ENCODE results near the gene BPIFA1. TPM values are rescaled to one million over a fixed set of nuclear protein-coding genes. Genes with fewer than 3 reads are reported as not detected.

The BPIFA1 gene
- total RNA-seq, 4 donors from 2014 or later: not detected

DNA sequence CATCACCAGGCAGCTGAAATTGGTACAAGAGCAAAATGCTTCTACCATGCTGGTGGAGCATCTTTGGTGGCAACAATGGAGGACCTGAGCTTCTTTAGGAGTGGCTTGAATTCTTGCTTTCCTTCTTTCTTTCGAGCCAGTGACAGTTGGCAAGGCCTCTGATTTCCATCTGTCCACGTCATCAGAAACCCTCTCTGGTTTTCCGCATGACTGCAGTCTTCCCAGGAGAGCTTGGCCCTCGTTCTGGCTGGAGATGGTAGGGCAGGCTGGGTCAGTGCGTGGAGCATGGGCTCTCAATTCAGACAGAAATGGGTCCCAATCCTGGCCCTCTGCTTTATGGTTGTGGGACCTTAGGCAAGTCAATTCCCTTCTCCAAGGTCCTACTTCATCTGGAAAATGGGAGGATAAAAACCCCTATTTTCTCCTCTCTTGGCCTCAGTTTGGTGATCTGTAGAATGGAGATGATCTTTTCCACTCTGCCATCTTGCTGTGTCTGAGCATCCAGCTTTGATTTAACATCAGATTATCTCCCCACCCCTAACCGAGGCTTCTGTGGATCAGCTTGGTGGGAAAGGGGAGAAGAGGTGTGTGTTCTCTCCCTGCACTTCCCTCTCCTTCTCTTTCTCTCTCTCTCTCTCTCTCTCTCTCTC is 43.6 kb downstream of the BPIFA1 start:
- TF ChIP-seq POLR2A (IDR thresholded peaks at IDR 0.05): no peak
- TF ChIP-seq CTCF (IDR thresholded peaks at IDR 0.05 in 4 of 5, conservative IDR thresholded peaks at IDR 0.05 in 1 of 5): no peak
- Histone ChIP-seq H3K9me3 (no peaks in the 10 kb centered on the region), H3K4me1 (no peaks in the 10 kb centered on the region), H3K27ac (no peak overlapping the region), H3K27me3 (peaks cover 0 to 3% (median 1%) of the 10 kb centered on the region in 3 donors), H3K36me3 (no peaks in the 10 kb centered on the region), H3K4me3 (no peak overlapping the region)
- ATAC-seq: no peak
- DNase-seq: no peak
- in situ Hi-C loops (cut with MboI; ENCODE audit: low sequenced_read_pairs in 4 of 4) (loop anchor here in 2 of 4 donors (25.0 kb wide), 2 partner anchors 367 to 492 kb away; no protein-coding TSS in a partner anchor), intact Hi-C loops (cut with DNase I; ENCODE audit: low total_unique reads) (no loop called here)

DNA sequence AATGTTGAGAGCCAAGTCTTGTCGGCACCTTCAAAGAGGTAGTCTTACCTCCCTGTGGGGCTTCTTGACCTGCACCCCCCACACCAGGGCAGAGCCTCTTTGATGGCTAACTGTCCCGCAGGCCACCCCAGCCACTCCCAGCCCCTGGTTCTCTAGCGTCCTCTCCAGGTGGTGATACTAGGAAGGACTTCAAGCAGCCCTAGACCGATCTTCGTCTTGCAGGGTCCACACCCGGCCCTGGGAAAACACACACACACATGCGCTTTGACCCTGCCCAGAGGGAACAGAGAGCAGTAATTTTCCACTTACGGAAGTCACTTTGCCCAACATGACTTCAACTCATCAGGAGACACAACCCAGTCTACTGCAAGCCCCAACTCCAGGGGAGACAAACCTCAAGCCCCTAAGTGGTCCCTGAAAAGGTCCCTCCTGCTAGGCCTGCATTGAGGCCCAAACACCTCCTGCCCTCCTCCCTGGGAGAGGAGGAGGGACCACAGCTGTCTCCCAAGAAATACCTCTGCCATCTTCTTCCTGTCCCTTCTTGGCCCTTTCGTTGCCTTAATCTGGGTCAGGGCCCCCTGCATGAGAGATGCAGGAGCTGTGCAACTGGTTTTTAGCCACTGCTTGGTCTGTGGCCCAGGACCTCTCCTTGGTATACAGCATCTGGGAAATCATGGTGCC is 44.3 kb downstream of the BPIFA1 start:
- ATAC-seq (no peak), DNase-seq (no peak)
- peaks cover 0 to 6% (median 5%) of the 10 kb centered on the region in 3 donors for H3K27me3 ChIP-seq
- no peaks in the 10 kb centered on the region for H3K9me3 ChIP-seq
- in situ Hi-C loops (cut with MboI; ENCODE audit: low sequenced_read_pairs in 4 of 4): loop anchor here in 2 of 4 donors (25.0 kb wide), 2 partner anchors 368 to 493 kb away; no protein-coding TSS in a partner anchor
- H3K36me3 ChIP-seq: no peaks in the 10 kb centered on the region
- intact Hi-C loops (cut with DNase I; ENCODE audit: low total_unique reads): no loop called here
- no peak overlapping the region for H3K4me3 ChIP-seq
- no peaks in the 10 kb centered on the region for H3K4me1 ChIP-seq
- H3K27ac ChIP-seq: no peak overlapping the region
- TF ChIP-seq POLR2A (IDR thresholded peaks at IDR 0.05): no peak
- TF ChIP-seq CTCF (IDR thresholded peaks at IDR 0.05 in 4 of 5, conservative IDR thresholded peaks at IDR 0.05 in 1 of 5): no peak

DNA sequence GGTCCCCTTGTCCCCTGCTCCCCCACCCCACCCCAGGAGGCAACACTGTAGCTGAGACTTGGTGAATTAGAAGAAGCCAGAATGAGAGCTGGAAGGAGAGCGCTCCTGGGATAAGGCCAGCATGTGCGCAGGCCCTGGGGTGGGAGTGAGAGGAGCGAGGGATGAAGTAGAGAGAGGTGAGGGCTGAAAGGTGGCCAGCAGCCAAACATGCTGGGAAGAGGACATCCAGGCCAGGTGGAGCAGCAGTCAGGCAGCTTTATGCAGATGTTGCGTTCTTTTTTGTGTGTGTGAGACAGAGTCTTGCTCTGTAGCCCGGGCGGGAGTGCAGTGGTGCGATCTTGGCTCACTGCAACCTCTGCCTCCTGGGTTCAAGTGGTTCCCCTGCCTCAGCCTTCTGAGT is 45.0 kb downstream of the BPIFA1 start:
- no peak for TF ChIP-seq CTCF (IDR thresholded peaks at IDR 0.05 in 4 of 5, conservative IDR thresholded peaks at IDR 0.05 in 1 of 5)
- no peak for TF ChIP-seq POLR2A (IDR thresholded peaks at IDR 0.05)
- peaks cover 0 to 6% (median 5%) of the 10 kb centered on the region in 3 donors for H3K27me3 ChIP-seq
- H3K4me1 ChIP-seq: no peaks in the 10 kb centered on the region
- no peak overlapping the region for H3K27ac ChIP-seq
- ATAC-seq: no peak
- H3K36me3 ChIP-seq: no peaks in the 10 kb centered on the region
- intact Hi-C loops (cut with DNase I; ENCODE audit: low total_unique reads): no loop called here
- no peak overlapping the region for H3K4me3 ChIP-seq
- DNase-seq: no peak
- no peaks in the 10 kb centered on the region for H3K9me3 ChIP-seq
- in situ Hi-C loops (cut with MboI; ENCODE audit: low sequenced_read_pairs in 4 of 4): loop anchor here in 2 of 4 donors (25.0 kb wide), 2 partner anchors 368 to 493 kb away; no protein-coding TSS in a partner anchor

GRCh38 chr20:33281550-33282146 is 45.9 kb downstream of the BPIFA1 start:
- no peak overlapping the region for H3K4me3 ChIP-seq
- H3K9me3 ChIP-seq: no peaks in the 10 kb centered on the region
- DNase-seq: no peak
- H3K27me3 ChIP-seq: peaks cover 0 to 6% (median 5%) of the 10 kb centered on the region in 3 donors
- H3K36me3 ChIP-seq: no peaks in the 10 kb centered on the region
- no peak for TF ChIP-seq CTCF (IDR thresholded peaks at IDR 0.05 in 4 of 5, conservative IDR thresholded peaks at IDR 0.05 in 1 of 5)
- no peak for TF ChIP-seq POLR2A (IDR thresholded peaks at IDR 0.05)
- intact Hi-C loops (cut with DNase I; ENCODE audit: low total_unique reads) (no loop called here), in situ Hi-C loops (cut with MboI; ENCODE audit: low sequenced_read_pairs in 4 of 4) (loop anchor here in 2 of 4 donors (25.0 kb wide), 2 partner anchors 369 to 494 kb away; no protein-coding TSS in a partner anchor)
- H3K27ac ChIP-seq: no peak overlapping the region
- no peak for ATAC-seq
- H3K4me1 ChIP-seq: no peaks in the 10 kb centered on the region
